ENCODE data around the gene FBXO4. TPM values are rescaled to one million over a fixed set of nuclear protein-coding genes. Genes with fewer than 3 reads are reported as not detected.

The FBXO4 gene, protein sequence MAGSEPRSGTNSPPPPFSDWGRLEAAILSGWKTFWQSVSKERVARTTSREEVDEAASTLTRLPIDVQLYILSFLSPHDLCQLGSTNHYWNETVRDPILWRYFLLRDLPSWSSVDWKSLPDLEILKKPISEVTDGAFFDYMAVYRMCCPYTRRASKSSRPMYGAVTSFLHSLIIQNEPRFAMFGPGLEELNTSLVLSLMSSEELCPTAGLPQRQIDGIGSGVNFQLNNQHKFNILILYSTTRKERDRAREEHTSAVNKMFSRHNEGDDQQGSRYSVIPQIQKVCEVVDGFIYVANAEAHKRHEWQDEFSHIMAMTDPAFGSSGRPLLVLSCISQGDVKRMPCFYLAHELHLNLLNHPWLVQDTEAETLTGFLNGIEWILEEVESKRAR
- total RNA-seq (2014; rRNA removed; shearing (Covaris generic)) (0.54 and 0.63 TPM in 2 replicates), polyA plus RNA-seq (2016; fragmentation: Nextera tagmentation; extraction: Ambion mirVana) (0.52 and 0.74 TPM in 2 replicates)
- long read RNA-seq, result 0 reads

DNA sequence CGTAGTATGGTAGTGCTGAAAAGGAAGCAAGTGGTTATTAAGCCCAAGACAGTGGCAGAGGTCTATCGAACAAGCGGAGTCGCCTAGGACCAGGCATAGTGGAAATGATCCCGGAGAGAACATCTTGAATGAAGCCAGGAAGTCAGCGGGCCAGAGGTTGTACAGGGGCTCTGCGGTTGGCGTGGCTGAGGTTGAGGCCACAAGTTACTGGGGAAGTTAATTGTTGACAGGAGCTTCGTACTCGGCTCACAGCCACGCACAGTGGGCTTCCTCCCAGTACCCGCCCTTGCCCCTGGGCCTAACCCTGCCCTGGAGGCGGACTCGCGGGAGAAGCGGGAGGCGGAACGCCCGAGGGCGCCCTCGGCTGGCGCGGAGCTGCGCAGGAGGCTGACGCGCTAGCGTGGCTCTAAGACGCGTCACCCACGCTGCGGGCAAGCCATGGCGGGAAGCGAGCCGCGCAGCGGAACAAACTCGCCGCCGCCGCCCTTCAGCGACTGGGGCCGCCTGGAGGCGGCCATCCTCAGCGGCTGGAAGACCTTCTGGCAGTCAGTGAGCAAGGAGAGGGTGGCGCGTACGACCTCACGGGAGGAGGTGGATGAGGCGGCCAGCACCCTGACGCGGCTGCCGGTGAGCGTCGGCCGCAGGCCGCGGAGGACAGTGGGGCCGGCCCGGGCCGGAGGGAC lies at the start of gene FBXO4:
Gene FBXO4, plus strand, starts transcription at position 410 of the 683 bp plus-strand sequence. Its CDS starts 29 bp downstream, at position 439.
- peak; percentile 94 for ATAC-seq
- H3K79me2 ChIP-seq (replicated peaks; ENCODE audit: insufficient read depth), result no peaks in the 10 kb centered on the region
- TF ChIP-seq, protein P1, sequence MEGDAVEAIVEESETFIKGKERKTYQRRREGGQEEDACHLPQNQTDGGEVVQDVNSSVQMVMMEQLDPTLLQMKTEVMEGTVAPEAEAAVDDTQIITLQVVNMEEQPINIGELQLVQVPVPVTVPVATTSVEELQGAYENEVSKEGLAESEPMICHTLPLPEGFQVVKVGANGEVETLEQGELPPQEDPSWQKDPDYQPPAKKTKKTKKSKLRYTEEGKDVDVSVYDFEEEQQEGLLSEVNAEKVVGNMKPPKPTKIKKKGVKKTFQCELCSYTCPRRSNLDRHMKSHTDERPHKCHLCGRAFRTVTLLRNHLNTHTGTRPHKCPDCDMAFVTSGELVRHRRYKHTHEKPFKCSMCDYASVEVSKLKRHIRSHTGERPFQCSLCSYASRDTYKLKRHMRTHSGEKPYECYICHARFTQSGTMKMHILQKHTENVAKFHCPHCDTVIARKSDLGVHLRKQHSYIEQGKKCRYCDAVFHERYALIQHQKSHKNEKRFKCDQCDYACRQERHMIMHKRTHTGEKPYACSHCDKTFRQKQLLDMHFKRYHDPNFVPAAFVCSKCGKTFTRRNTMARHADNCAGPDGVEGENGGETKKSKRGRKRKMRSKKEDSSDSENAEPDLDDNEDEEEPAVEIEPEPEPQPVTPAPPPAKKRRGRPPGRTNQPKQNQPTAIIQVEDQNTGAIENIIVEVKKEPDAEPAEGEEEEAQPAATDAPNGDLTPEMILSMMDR (conservative IDR thresholded peaks at IDR 0.05; ENCODE audit: low read depth in 2 of 2), result peak; percentile 42 to 68
- TF ChIP-seq STAT1 (IDR thresholded peaks at IDR 0.05; ENCODE audit: unreplicated experiment) (no peak), NANOG (IDR thresholded peaks at IDR 0.05; ENCODE audit: borderline replicate concordance) (no peak), CREB1 (CRISPR knock-in tag; IDR thresholded peaks at IDR 0.05; ENCODE audit: low read depth) (peak; percentile 77), JUNB (IDR thresholded peaks at IDR 0.05; ENCODE audit: unreplicated experiment) (no peak), ZNF114 (CRISPR knock-in tag; IDR thresholded peaks at IDR 0.05) (no peak), EZH2 (IDR thresholded peaks at IDR 0.05; ENCODE audit: low read depth, unreplicated experiment) (no peak), POLR2AphosphoS5 (IDR thresholded peaks at IDR 0.05; ENCODE audit: low read depth) (peak; percentile 53; the same call in 1 of the 2 replicates)
- TF ChIP-seq, protein P2, sequence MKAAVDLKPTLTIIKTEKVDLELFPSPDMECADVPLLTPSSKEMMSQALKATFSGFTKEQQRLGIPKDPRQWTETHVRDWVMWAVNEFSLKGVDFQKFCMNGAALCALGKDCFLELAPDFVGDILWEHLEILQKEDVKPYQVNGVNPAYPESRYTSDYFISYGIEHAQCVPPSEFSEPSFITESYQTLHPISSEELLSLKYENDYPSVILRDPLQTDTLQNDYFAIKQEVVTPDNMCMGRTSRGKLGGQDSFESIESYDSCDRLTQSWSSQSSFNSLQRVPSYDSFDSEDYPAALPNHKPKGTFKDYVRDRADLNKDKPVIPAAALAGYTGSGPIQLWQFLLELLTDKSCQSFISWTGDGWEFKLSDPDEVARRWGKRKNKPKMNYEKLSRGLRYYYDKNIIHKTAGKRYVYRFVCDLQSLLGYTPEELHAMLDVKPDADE (IDR thresholded peaks at IDR 0.05), result no peak
- peak; percentile 65 for DNase-seq (ENCODE audit: low spot score)
- no peak within 1 kb of the TSS for H3K27ac Mint-ChIP-seq
- H3K27me3 Mint-ChIP-seq (ENCODE audit: insufficient read depth, low read depth, poor library complexity), result peaks cover 6% of the 10 kb centered on the region
- H3K4me1 Mint-ChIP-seq, result peaks cover 9% of the 10 kb centered on the region
- no peak within 1 kb of the TSS for H3K27ac ChIP-seq (ENCODE audit: low read depth)
- H3K36me3 ChIP-seq (ENCODE audit: insufficient read depth), result no peaks in the 10 kb centered on the region
- H3K4me1 ChIP-seq (ENCODE audit: insufficient read depth), result no peaks in the 10 kb centered on the region; the same call in 1 of the 2 replicates
- peak within 1 kb of the TSS; percentile 84 for H3K4me2 ChIP-seq
- H2AFZ ChIP-seq, result peak within 1 kb of the TSS; percentile 99
- no peaks in the 10 kb centered on the region for H3K9me2 ChIP-seq (ENCODE audit: insufficient read depth)
- H3K27me3 ChIP-seq (ENCODE audit: insufficient read depth), result no peaks in the 10 kb centered on the region
- H3K36me3 Mint-ChIP-seq (ENCODE audit: low read depth), result 0 out of 3 replicates have a peak, but pooled peaks cover under 1% of the 10 kb centered on the region
- 0 out of 2 replicates have a peak, but pooled peaks cover 3% of the 10 kb centered on the region for H3F3A ChIP-seq (replicated peaks; ENCODE audit: low read depth)
- H4K20me1 ChIP-seq (replicated peaks; ENCODE audit: insufficient read depth), result peaks cover 7% of the 10 kb centered on the region; the same call in 1 of the 2 replicates
- H3K4me3 Mint-ChIP-seq, result peak within 1 kb of the TSS; percentile 76
- peak within 1 kb of the TSS; percentile 70 for H3K4me3 ChIP-seq
- H3K9me3 Mint-ChIP-seq, result no peaks in the 10 kb centered on the region

DNA sequence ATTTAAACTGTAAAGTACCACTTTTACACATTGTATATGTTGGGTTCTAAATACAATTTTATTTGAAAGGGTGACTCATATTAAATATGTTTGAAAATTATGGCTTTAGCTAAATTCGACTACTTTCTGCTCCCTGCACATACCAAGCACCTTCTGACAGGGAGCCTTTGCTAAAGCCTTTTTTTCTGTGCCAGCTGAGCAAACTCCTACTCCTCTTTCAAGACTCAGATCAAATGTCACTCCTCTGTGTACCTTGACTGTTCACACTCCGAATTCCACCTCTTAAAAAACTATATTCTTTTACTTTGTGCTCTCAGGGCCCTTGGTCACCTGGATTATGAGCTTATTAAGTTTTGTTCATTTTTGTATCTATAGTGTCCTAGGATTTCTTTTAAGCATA lies 48.4 kb upstream of the FBXO4 start:
- Histone ChIP-seq H3K4me3 (no peak overlapping the region), H4K20me1 (replicated peaks; ENCODE audit: insufficient read depth) (no peaks in the 10 kb centered on the region), H3F3A (replicated peaks; ENCODE audit: low read depth) (no peaks in the 10 kb centered on the region), H3K4me2 (no peak overlapping the region), H3K4me1 (ENCODE audit: insufficient read depth) (no peaks in the 10 kb centered on the region), H3K79me2 (replicated peaks; ENCODE audit: insufficient read depth) (no peaks in the 10 kb centered on the region), H2AFZ (no peak overlapping the region), H3K27me3 (ENCODE audit: insufficient read depth) (peaks cover 8% of the 10 kb centered on the region), H3K9me2 (ENCODE audit: insufficient read depth) (peaks cover 4% of the 10 kb centered on the region; the same call in 1 of the 2 replicates), H3K36me3 (ENCODE audit: insufficient read depth) (no peaks in the 10 kb centered on the region), H3K27ac (ENCODE audit: low read depth) (no peak overlapping the region)
- ATAC-seq, result no peak
- H3K4me1 Mint-ChIP-seq, result no peaks in the 10 kb centered on the region
- no peak overlapping the region for H3K27ac Mint-ChIP-seq
- no peaks in the 10 kb centered on the region; the same call in 2 of the 3 replicates for H3K9me3 Mint-ChIP-seq
- no peaks in the 10 kb centered on the region for H3K27me3 Mint-ChIP-seq (ENCODE audit: insufficient read depth, low read depth, poor library complexity)
- H3K4me3 Mint-ChIP-seq, result no peak overlapping the region
- no peak for DNase-seq (ENCODE audit: low spot score)
- H3K36me3 Mint-ChIP-seq (ENCODE audit: low read depth), result no peaks in the 10 kb centered on the region
- TF ChIP-seq STAT1 (IDR thresholded peaks at IDR 0.05; ENCODE audit: unreplicated experiment), result no peak
- no peak for TF ChIP-seq POLR2AphosphoS5 (IDR thresholded peaks at IDR 0.05; ENCODE audit: low read depth)
- TF ChIP-seq CREB1 (CRISPR knock-in tag; IDR thresholded peaks at IDR 0.05; ENCODE audit: low read depth), result no peak
- TF ChIP-seq, protein P3, sequence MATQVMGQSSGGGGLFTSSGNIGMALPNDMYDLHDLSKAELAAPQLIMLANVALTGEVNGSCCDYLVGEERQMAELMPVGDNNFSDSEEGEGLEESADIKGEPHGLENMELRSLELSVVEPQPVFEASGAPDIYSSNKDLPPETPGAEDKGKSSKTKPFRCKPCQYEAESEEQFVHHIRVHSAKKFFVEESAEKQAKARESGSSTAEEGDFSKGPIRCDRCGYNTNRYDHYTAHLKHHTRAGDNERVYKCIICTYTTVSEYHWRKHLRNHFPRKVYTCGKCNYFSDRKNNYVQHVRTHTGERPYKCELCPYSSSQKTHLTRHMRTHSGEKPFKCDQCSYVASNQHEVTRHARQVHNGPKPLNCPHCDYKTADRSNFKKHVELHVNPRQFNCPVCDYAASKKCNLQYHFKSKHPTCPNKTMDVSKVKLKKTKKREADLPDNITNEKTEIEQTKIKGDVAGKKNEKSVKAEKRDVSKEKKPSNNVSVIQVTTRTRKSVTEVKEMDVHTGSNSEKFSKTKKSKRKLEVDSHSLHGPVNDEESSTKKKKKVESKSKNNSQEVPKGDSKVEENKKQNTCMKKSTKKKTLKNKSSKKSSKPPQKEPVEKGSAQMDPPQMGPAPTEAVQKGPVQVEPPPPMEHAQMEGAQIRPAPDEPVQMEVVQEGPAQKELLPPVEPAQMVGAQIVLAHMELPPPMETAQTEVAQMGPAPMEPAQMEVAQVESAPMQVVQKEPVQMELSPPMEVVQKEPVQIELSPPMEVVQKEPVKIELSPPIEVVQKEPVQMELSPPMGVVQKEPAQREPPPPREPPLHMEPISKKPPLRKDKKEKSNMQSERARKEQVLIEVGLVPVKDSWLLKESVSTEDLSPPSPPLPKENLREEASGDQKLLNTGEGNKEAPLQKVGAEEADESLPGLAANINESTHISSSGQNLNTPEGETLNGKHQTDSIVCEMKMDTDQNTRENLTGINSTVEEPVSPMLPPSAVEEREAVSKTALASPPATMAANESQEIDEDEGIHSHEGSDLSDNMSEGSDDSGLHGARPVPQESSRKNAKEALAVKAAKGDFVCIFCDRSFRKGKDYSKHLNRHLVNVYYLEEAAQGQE (IDR thresholded peaks at IDR 0.05; ENCODE audit: unreplicated experiment), result no peak
- no peak for TF ChIP-seq ZNF114 (CRISPR knock-in tag; IDR thresholded peaks at IDR 0.05)
- no peak for TF ChIP-seq NANOG (IDR thresholded peaks at IDR 0.05; ENCODE audit: borderline replicate concordance)
- no peak for TF ChIP-seq JUNB (IDR thresholded peaks at IDR 0.05; ENCODE audit: unreplicated experiment)
- no peak for TF ChIP-seq ZNF331 (CRISPR knock-in tag; IDR thresholded peaks at IDR 0.05; ENCODE audit: low read depth)

Measured in GM23338 (cell line).